HG03469 (cell line): ENCODE data around the gene TXNRD3.
"Not testable (repeated sequence)": the region's sequence is repeated elsewhere in the genome, so short reads cannot be mapped to it uniquely, and the experiment has no call there.

Experiments used
- ATAC-seq: cut with Tn5 transposase; IDR thresholded peaks from one replicate; pipeline ENCODE4 v1.9.1; 2021; ENCODE audit warnings: mild to moderate bottlenecking, moderate library complexity, moderate number of reproducible peaks; ENCODE audit not compliant: unreplicated experiment

The TXNRD3 gene

GRCh38 chr3:126655887-126656286 lies 963 bp upstream of the TXNRD3 start:
- ATAC-seq: no peak

GRCh38 chr3:126649556-126650092 lies 5.3 kb downstream of the TXNRD3 start:
- no peak for ATAC-seq

- no peak for ATAC-seq
These were observed 8.2 kb downstream of the TXNRD3 start for GRCh38 chr3:126646674-126647073.

- ATAC-seq: no peak
These were observed 10.3 kb downstream of the TXNRD3 start for GRCh38 chr3:126644615-126645014.

- ATAC-seq: no peak
These were observed 16.1 kb downstream of the TXNRD3 start for GRCh38 chr3:126638790-126639189.

GRCh38 chr3:126636436-126636835 lies 18.5 kb downstream of the TXNRD3 start:
- no peak for ATAC-seq

GRCh38 chr3:126634803-126635202 lies 20.1 kb downstream of the TXNRD3 start:
- no peak for ATAC-seq

- no peak for ATAC-seq
These were observed 24.9 kb downstream of the TXNRD3 start for GRCh38 chr3:126630020-126630419.

- not testable (repeated sequence) for ATAC-seq
These were observed 29.2 kb downstream of the TXNRD3 start for GRCh38 chr3:126625735-126626134.

- ATAC-seq: no peak
These were observed 32.2 kb downstream of the TXNRD3 start for GRCh38 chr3:126622694-126623093.

- no peak for ATAC-seq
These were observed 33.1 kb downstream of the TXNRD3 start for GRCh38 chr3:126621627-126622345.

- no peak for ATAC-seq
These were observed 33.8 kb downstream of the TXNRD3 start for GRCh38 chr3:126621171-126621570.

- ATAC-seq: no peak
These were observed 34.2 kb downstream of the TXNRD3 start for GRCh38 chr3:126620738-126621137.

- no peak for ATAC-seq
These were observed 36.2 kb downstream of the TXNRD3 start for GRCh38 chr3:126618760-126619159.

GRCh38 chr3:126618021-126618420 lies 36.9 kb downstream of the TXNRD3 start:
- ATAC-seq: no peak

- ATAC-seq: no peak
These were observed 37.4 kb downstream of the TXNRD3 start for GRCh38 chr3:126617571-126617970.

GRCh38 chr3:126616931-126617330 lies 38.0 kb downstream of the TXNRD3 start:
- ATAC-seq: no peak

- no peak for ATAC-seq
These were observed 41.3 kb downstream of the TXNRD3 start for GRCh38 chr3:126613479-126614188.

- ATAC-seq: no peak
These were observed 42.3 kb downstream of the TXNRD3 start for GRCh38 chr3:126612479-126613205.

GRCh38 chr3:126609909-126610308 lies 45.0 kb downstream of the TXNRD3 start:
- ATAC-seq: no peak

GRCh38 chr3:126607214-126607908 lies 47.6 kb downstream of the TXNRD3 start:
- no peak for ATAC-seq
